DMS79 (cell line): ENCODE data around the gene XKR3.
"Not testable (repeated sequence)": the region's sequence is repeated elsewhere in the genome, so short reads cannot be mapped to it uniquely, and the experiment has no call there.

ENCODE experiments used
- DNase-seq: peaks from one replicate; lab custom pipeline; 2025; lab: John Stamatoyannopoulos, UW

Gene XKR3

GRCh38 chr22:16804882-16805281, 20.3 kb downstream of the XKR3 start:
- DNase-seq = no peak

GRCh38 chr22:16803255-16803917, 21.8 kb downstream of the XKR3 start:
- no peak for DNase-seq

- DNase-seq = no peak
Observed at GRCh38 chr22:16801571-16801970, 23.6 kb downstream of the XKR3 start.

- DNase-seq = no peak
Observed at GRCh38 chr22:16801088-16801487, 24.1 kb downstream of the XKR3 start.

- no peak for DNase-seq
Observed at GRCh38 chr22:16800358-16800757, 24.9 kb downstream of the XKR3 start.

- DNase-seq = not testable (repeated sequence)
Observed at GRCh38 chr22:16795504-16795903, 29.7 kb downstream of the XKR3 start.

- no peak for DNase-seq
Observed at GRCh38 chr22:16793831-16794230, 31.4 kb downstream of the XKR3 start.

- no peak for DNase-seq
Observed at GRCh38 chr22:16789860-16790493, 35.2 kb downstream of the XKR3 start.

- no peak for DNase-seq
Observed at GRCh38 chr22:16783930-16784354, 41.3 kb downstream of the XKR3 start.

GRCh38 chr22:16783453-16783852, 41.8 kb downstream of the XKR3 start:
- DNase-seq = no peak

- no peak for DNase-seq
Observed at GRCh38 chr22:16781764-16782329, 43.4 kb downstream of the XKR3 start.

GRCh38 chr22:16781074-16781763, 44.0 kb downstream of the XKR3 start:
- DNase-seq = no peak

GRCh38 chr22:16777284-16777924, 47.8 kb downstream of the XKR3 start:
- DNase-seq = no peak

- DNase-seq = no peak
Observed at GRCh38 chr22:16776080-16776479, 49.1 kb downstream of the XKR3 start.

GRCh38 chr22:16774911-16775500, 50.2 kb downstream of the XKR3 start:
- no peak for DNase-seq

- not testable (repeated sequence) for DNase-seq
Observed at GRCh38 chr22:16771569-16771968, 53.6 kb downstream of the XKR3 start.

- not testable (repeated sequence) for DNase-seq
Observed at GRCh38 chr22:16767927-16768326, 57.3 kb downstream of the XKR3 start.

GRCh38 chr22:16762224-16762623, 63.0 kb downstream of the XKR3 start:
- DNase-seq = not testable (repeated sequence)

GRCh38 chr22:16760416-16760815, 64.8 kb downstream of the XKR3 start:
- DNase-seq = not testable (repeated sequence)

- DNase-seq = not testable (repeated sequence)
Observed at GRCh38 chr22:16749282-16749681, 75.9 kb downstream of the XKR3 start.

GRCh38 chr22:16748160-16748929, 76.9 kb downstream of the XKR3 start:
- DNase-seq = not testable (repeated sequence)
